HepG2 (cell line): Measurements from ENCODE around the gene IL11RA. TPM values are rescaled to one million over a fixed set of nuclear protein-coding genes. Genes with fewer than 3 reads are reported as not detected.
A peak's percentile ranks its signal among the peaks of the same experiment; 100 is the strongest.

ENCODE experiments used
- RAD21 ChIP-seq: fragments of 450-650 bp; formaldehyde crosslinking; IDR thresholded peaks from 2 replicates; pipeline ENCODE4 v1.5.0; 2020; ENCODE audit warnings: mild to moderate bottlenecking
- SAP130 ChIP-seq: IDR thresholded peaks from 2 replicates; pipeline ENCODE4 v1.6.1; 2016; ENCODE audit warnings: low read depth
- SMC3 ChIP-seq: IDR thresholded peaks from 2 replicates; pipeline ENCODE4 v1.6.1; 2011; ENCODE audit warnings: low read length, improper control_type of control experiment
- TEAD3 ChIP-seq: optimal IDR thresholded peaks from 2 replicates; pipeline ENCODE3; 2016; ENCODE audit warnings: borderline replicate concordance
- ZNF17 ChIP-seq: sonication (generic); formaldehyde crosslinking; IDR thresholded peaks from 2 replicates; pipeline ENCODE4 v1.5.0; 2020; ENCODE audit warnings: mild to moderate bottlenecking, missing genetic modification reagents
- ZNF558 ChIP-seq: sonication (generic); formaldehyde crosslinking; IDR thresholded peaks from 2 replicates; pipeline ENCODE4 v1.9.0; 2022; ENCODE audit warnings: mild to moderate bottlenecking, missing genetic modification reagents, borderline replicate concordance
- ZNF598 ChIP-seq: sonication (generic); formaldehyde crosslinking; IDR thresholded peaks from 2 replicates; pipeline ENCODE4 v1.5.1; 2020; ENCODE audit warnings: mild to moderate bottlenecking, missing genetic modification reagents, borderline replicate concordance
- ZNF678 ChIP-seq: sonication (generic); formaldehyde crosslinking; IDR thresholded peaks from 2 replicates; pipeline ENCODE4 v1.4.0; 2020; ENCODE audit warnings: mild to moderate bottlenecking, missing genetic modification reagents
- ZNF883 ChIP-seq: sonication (generic); formaldehyde crosslinking; IDR thresholded peaks from 2 replicates; pipeline ENCODE4 v1.5.1; 2020; ENCODE audit warnings: mild to moderate bottlenecking, missing genetic modification reagents; ENCODE audit errors: not compliant biosample characterization
- ZNF891 ChIP-seq: sonication (generic); formaldehyde crosslinking; IDR thresholded peaks from 2 replicates; pipeline ENCODE4 v1.5.0; 2020; ENCODE audit warnings: mild to moderate bottlenecking, missing genetic modification reagents
- polyA plus RNA-seq, 8 experiments: library from polyadenylated mRNA; depleted of rRNA in 3 of 8; stranded (reverse) in 7 of 8; unstranded in 1 of 8; fragments of >200 nt; fragmentation: Illumina TruSeq in 4 of 8; extraction: Trizol in 4 of 8; gene quantifications; 2 replicates each; pipeline versions ENCODE4 v1.2.1 to v1.2.3, GENCODE V29; 2011 to 2016; ENCODE audit warnings: low read depth in 4 of 8, missing spikeins in 1 of 8, mixed read lengths in 1 of 8; ENCODE audit not compliant: insufficient read depth in 1 of 8
- total RNA-seq, 5 experiments: library from RNA; depleted of rRNA; stranded (reverse); fragments of >200 nt; fragmentation: Illumina TruSeq; extraction: Trizol; gene quantifications; 2 replicates each; pipeline ENCODE4 v1.2.3, GENCODE V29; 2016; ENCODE audit warnings: low read depth in 1 of 5
- TF ChIP-seq, protein P1 (sequence below), 2 experiments: sonication (generic) in 1 of 2; formaldehyde crosslinking in 1 of 2; IDR thresholded peaks; 2 replicates each; pipeline versions ENCODE4 v1.4.0 to v1.6.1; 2018 to 2020; ENCODE audit warnings: missing genetic modification reagents in 2 of 2, borderline replicate concordance in 1 of 2, low read depth in 1 of 2, mild to moderate bottlenecking in 1 of 2, missing biosample characterization in 1 of 2
- TF ChIP-seq, protein P2 (sequence below): sonication (generic); formaldehyde crosslinking; IDR thresholded peaks from 2 replicates; pipeline ENCODE4 v1.4.0; 2020; ENCODE audit warnings: missing genetic modification reagents
- TF ChIP-seq, protein P3 (sequence below): sonication (generic); formaldehyde crosslinking; IDR thresholded peaks from 2 replicates; pipeline ENCODE4 v1.5.1; 2020; ENCODE audit warnings: missing genetic modification reagents, mild to moderate bottlenecking, borderline replicate concordance
- TF ChIP-seq, protein P4 (sequence below): sonication (generic); formaldehyde crosslinking; IDR thresholded peaks from 2 replicates; pipeline ENCODE4 v1.5.0; 2020; ENCODE audit warnings: missing genetic modification reagents, mild to moderate bottlenecking, borderline replicate concordance
- TF ChIP-seq, protein P5 (sequence below): sonication (generic); formaldehyde crosslinking; IDR thresholded peaks from 2 replicates; pipeline ENCODE4 v1.4.0; 2020; ENCODE audit warnings: missing genetic modification reagents, borderline replicate concordance
- TF ChIP-seq, protein P6 (sequence below): sonication (generic); formaldehyde crosslinking; IDR thresholded peaks from 2 replicates; pipeline ENCODE4 v1.4.0; 2020; ENCODE audit warnings: missing genetic modification reagents, mild to moderate bottlenecking, borderline replicate concordance
- TF ChIP-seq, protein P7 (sequence below): sonication (generic); formaldehyde crosslinking; IDR thresholded peaks from 2 replicates; pipeline ENCODE4 v1.5.0; 2020; ENCODE audit warnings: mild to moderate bottlenecking, missing genetic modification reagents, moderate library complexity

The IL11RA gene
- total and polyA plus RNA-seq, 2 of the 13 experiments (the other 11 are each of a cell fraction or from before 2014, with no cell fraction given), result 2.0 to 4.2 TPM

DNA sequence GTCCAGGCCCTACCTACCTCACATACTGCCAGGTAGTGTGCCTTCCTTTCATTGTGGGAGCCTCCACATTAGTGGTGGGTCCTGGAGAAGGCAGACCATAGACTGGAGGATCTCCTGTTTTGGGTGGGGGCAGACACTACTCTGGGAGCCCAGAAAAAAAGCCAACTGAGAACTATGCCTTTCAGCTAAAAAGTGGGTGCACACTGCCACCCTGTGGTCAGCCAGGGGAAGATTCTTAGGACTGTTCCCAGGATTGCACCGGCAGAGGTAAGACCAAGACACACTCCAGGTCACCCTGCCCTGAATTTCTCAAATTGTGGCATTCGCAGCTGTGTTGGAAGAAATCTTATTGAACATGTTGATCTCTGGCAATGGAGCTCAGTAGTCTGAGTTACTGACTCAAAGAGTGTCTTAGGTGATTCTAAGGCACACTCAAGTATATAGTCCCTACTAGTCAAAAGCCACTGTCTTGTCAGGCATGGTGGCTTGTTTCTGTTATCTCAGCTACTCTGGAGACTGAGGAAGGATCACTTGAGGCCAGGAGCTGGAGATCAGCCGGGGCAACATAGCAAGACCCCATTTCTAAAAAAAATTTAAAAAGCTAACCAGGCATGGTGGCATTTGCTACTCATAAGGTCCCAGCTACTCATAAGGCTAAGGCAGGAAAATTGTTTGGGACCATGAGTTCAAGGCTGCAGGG, 18.0 kb upstream of the IL11RA start (continued):
- TF ChIP-seq, protein P1, sequence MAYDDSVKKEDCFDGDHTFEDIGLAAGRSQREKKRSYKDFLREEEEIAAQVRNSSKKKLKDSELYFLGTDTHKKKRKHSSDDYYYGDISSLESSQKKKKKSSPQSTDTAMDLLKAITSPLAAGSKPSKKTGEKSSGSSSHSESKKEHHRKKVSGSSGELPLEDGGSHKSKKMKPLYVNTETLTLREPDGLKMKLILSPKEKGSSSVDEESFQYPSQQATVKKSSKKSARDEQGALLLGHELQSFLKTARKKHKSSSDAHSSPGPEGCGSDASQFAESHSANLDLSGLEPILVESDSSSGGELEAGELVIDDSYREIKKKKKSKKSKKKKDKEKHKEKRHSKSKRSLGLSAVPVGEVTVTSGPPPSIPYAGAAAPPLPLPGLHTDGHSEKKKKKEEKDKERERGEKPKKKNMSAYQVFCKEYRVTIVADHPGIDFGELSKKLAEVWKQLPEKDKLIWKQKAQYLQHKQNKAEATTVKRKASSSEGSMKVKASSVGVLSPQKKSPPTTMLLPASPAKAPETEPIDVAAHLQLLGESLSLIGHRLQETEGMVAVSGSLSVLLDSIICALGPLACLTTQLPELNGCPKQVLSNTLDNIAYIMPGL (CRISPR knock-in tag; IDR thresholded peaks at IDR 0.05; ENCODE audit: borderline replicate concordance in 1 of 2, low read depth in 1 of 2), result 0 out of 4 replicates have a peak, but pooled peaks of 1 of the 2 experiments have one; percentile 41
- TF ChIP-seq, protein P2, sequence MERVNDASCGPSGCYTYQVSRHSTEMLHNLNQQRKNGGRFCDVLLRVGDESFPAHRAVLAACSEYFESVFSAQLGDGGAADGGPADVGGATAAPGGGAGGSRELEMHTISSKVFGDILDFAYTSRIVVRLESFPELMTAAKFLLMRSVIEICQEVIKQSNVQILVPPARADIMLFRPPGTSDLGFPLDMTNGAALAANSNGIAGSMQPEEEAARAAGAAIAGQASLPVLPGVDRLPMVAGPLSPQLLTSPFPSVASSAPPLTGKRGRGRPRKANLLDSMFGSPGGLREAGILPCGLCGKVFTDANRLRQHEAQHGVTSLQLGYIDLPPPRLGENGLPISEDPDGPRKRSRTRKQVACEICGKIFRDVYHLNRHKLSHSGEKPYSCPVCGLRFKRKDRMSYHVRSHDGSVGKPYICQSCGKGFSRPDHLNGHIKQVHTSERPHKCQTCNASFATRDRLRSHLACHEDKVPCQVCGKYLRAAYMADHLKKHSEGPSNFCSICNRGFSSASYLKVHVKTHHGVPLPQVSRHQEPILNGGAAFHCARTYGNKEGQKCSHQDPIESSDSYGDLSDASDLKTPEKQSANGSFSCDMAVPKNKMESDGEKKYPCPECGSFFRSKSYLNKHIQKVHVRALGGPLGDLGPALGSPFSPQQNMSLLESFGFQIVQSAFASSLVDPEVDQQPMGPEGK (CRISPR knock-in tag), result peak; percentile 38; the same call in 1 of the 2 replicates
- TF ChIP-seq TEAD3 (CRISPR knock-in tag), result peak; percentile 56
- TF ChIP-seq, protein P3, sequence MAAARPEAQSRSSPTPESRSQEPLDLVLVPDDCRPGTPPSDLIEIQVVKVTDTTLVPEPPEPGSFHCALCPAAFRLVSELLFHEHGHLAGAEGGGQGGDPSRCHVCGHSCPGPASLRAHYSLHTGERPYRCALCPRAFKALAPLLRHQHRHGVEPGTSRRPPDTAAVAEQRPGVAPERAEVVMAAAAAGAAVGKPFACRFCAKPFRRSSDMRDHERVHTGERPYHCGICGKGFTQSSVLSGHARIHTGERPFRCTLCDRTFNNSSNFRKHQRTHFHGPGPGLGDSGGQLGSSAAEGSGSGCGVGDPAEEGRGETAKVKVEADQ, result peak; percentile 15; the same call in 1 of the 2 replicates
- TF ChIP-seq ZNF598 (CRISPR knock-in tag), result no peak
- TF ChIP-seq, protein P4, sequence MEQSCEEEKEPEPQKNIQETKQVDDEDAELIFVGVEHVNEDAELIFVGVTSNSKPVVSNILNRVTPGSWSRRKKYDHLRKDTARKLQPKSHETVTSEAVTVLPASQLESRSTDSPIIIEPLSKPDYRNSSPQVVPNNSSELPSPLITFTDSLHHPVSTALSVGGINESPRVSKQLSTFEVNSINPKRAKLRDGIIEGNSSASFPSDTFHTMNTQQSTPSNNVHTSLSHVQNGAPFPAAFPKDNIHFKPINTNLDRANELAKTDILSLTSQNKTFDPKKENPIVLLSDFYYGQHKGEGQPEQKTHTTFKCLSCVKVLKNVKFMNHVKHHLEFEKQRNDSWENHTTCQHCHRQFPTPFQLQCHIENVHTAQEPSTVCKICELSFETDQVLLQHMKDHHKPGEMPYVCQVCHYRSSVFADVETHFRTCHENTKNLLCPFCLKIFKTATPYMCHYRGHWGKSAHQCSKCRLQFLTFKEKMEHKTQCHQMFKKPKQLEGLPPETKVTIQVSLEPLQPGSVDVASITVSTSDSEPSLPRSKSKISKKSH (CRISPR knock-in tag), result no peak
- no peak for TF ChIP-seq ZNF17 (CRISPR knock-in tag)
- TF ChIP-seq, protein P5, sequence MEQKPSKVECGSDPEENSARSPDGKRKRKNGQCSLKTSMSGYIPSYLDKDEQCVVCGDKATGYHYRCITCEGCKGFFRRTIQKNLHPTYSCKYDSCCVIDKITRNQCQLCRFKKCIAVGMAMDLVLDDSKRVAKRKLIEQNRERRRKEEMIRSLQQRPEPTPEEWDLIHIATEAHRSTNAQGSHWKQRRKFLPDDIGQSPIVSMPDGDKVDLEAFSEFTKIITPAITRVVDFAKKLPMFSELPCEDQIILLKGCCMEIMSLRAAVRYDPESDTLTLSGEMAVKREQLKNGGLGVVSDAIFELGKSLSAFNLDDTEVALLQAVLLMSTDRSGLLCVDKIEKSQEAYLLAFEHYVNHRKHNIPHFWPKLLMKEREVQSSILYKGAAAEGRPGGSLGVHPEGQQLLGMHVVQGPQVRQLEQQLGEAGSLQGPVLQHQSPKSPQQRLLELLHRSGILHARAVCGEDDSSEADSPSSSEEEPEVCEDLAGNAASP (CRISPR knock-in tag), result peak; percentile 49; the same call in 1 of the 2 replicates
- TF ChIP-seq ZNF883 (CRISPR knock-in tag), result no peak
- TF ChIP-seq SAP130 (CRISPR knock-in tag), result 0 out of 2 replicates have a peak, but pooled peaks have one; percentile 32
- TF ChIP-seq, protein P6, sequence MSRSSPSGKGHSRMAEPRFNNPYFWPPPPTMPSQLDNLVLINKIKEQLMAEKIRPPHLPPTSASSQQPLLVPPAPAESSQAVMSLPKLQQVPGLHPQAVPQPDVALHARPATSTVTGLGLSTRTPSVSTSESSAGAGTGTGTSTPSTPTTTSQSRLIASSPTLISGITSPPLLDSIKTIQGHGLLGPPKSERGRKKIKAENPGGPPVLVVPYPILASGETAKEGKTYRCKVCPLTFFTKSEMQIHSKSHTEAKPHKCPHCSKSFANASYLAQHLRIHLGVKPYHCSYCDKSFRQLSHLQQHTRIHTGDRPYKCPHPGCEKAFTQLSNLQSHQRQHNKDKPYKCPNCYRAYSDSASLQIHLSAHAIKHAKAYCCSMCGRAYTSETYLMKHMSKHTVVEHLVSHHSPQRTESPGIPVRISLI, result peak; percentile 78; the same call in 1 of the 2 replicates
- TF ChIP-seq ZNF891 (CRISPR knock-in tag), result no peak
- peak; percentile 80 for TF ChIP-seq SMC3
- TF ChIP-seq, protein P7, sequence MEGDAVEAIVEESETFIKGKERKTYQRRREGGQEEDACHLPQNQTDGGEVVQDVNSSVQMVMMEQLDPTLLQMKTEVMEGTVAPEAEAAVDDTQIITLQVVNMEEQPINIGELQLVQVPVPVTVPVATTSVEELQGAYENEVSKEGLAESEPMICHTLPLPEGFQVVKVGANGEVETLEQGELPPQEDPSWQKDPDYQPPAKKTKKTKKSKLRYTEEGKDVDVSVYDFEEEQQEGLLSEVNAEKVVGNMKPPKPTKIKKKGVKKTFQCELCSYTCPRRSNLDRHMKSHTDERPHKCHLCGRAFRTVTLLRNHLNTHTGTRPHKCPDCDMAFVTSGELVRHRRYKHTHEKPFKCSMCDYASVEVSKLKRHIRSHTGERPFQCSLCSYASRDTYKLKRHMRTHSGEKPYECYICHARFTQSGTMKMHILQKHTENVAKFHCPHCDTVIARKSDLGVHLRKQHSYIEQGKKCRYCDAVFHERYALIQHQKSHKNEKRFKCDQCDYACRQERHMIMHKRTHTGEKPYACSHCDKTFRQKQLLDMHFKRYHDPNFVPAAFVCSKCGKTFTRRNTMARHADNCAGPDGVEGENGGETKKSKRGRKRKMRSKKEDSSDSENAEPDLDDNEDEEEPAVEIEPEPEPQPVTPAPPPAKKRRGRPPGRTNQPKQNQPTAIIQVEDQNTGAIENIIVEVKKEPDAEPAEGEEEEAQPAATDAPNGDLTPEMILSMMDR, result peak; percentile 90
- peak; percentile 75 for TF ChIP-seq RAD21 (CRISPR knock-in tag)
- TF ChIP-seq ZNF558 (CRISPR knock-in tag), result no peak
- no peak for TF ChIP-seq ZNF678 (CRISPR knock-in tag)
